Measurements from ENCODE around the gene FOXP3.

FOXP3 gene

DNA sequence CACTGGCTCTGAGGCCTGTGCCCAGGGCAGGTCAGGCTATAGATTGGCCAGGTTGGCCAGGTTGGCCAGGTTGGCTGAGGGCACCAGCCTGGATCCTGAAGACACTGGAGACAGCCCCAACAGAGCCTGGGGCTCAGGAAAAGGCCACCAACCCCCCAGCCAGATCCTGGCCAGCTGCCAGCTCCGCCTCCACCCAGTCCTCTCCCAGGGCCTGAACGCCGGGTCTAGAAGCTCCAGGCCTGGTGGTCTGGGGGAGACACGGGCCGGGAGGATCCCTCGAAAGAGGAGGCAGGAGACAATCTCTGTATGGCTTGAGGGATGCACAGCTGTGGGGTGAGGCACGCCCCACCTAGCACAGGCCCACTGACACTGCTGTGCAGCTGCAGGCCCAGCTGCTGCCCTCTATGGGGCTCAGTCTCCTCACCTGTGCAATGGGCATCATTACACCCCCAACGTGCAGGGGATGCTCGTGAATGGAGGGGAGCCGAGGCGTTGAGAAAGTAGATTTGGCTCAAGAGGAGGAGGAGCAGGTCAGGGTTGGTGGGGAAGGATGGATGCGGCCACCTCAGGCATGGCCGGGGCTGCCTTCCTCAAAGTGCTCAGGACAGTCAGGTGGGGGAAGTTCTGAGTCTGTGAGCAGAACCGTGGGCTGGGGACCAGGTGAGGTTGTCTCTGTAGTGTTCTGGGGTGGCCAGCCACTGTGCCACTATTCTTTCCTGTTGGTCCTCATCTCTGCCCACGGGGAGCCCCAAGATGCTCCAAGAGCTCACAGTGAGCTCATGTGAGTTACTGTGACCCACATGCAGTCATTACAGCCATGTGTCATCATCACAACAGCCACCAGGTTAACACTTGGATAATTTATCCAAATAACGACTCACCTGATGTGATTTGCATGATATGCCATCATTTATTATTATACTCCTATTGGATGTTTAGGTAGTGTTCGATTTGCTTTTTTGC is 28.2 kb upstream of the FOXP3 start:
- H3K36me3 ChIP-seq: no peaks in the 10 kb centered on the region
- no peak overlapping the region for H3K27ac ChIP-seq
- no peaks in the 10 kb centered on the region for H3K4me1 ChIP-seq
- H3K4me3 ChIP-seq: no peak overlapping the region
- no peak overlapping the region for H3K4me2 ChIP-seq
- H3K9ac ChIP-seq: no peak overlapping the region
- no peak for TF ChIP-seq Cebpa-rat (IDR thresholded peaks at IDR 0.05)
- peaks cover 79% of the 10 kb centered on the region for H3K27me3 ChIP-seq
- H3K9me3 ChIP-seq: no peaks in the 10 kb centered on the region
- no peaks in the 10 kb centered on the region for H4K20me1 ChIP-seq

DNA sequence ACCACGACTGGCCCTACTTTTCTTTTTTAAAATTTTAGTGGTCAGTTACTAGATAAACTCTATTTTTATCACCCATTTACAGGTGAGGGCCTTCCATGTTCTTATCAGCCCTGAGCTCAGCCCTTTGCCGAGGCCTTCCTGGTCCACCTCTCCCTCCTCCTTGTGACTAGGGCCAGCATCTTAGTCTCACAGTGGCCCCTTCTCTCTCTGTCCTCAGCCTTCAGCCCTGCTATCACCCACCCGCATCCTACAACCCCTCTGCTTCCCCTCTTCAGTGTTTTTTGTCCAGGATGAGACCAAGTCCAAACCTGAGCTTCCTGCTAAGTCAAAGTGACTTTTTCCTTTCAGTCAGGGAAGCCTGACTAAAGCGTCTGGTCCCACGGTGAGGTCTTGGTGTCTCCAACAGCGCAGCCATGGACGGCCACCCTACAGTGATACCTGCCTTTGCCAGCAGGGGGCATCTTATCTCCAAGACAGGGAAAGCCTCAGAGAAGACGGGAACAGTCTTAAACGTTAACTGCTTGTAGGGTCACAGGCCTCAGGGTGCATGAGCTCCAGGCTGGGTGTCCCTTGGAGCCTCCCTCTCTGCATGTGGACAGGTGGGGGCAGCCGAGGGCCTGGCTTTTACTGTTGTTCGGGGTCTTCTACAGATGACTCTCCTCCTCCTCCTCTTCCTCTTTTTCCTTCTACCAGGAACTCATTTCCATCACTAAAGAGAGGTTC is 27.3 kb upstream of the FOXP3 start:
- Histone ChIP-seq H3K4me1 (no peaks in the 10 kb centered on the region), H3K27me3 (peaks cover 85% of the 10 kb centered on the region), H3K36me3 (no peaks in the 10 kb centered on the region), H4K20me1 (no peaks in the 10 kb centered on the region; the same call in 1 of the 2 replicates), H3K9ac (no peak overlapping the region), H3K27ac (no peak overlapping the region), H3K4me2 (no peak overlapping the region), H3K9me3 (no peaks in the 10 kb centered on the region), H3K4me3 (no peak overlapping the region)
- TF ChIP-seq Cebpa-rat (IDR thresholded peaks at IDR 0.05): no peak

DNA sequence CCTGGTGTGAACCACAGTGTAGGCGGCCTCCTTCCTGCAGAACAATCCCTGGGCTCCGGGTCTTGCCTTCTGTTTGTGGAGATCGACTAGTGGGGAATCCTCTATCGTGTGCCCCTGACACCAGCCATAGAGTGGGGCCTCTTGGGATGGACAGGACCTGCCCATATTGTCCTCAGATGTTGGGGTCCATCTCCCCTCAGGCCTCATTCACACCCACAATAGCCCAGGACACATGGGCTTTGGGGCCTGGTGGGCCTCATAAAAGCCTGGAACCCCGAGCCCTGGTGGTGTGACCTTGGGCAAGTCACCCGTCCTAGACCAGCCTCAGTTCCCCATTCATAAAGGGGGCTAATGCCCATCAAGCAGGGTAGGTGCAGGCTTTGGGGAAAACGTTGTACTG is 25.7 kb upstream of the FOXP3 start:
- Histone ChIP-seq H3K27ac (no peak overlapping the region), H3K4me3 (no peak overlapping the region), H3K36me3 (peaks cover 11% of the 10 kb centered on the region; the same call in 1 of the 2 replicates), H3K9ac (no peak overlapping the region), H3K4me2 (no peak overlapping the region), H3K4me1 (no peaks in the 10 kb centered on the region), H3K27me3 (peaks cover 86% of the 10 kb centered on the region), H3K9me3 (no peaks in the 10 kb centered on the region), H4K20me1 (no peaks in the 10 kb centered on the region; the same call in 1 of the 2 replicates)
- TF ChIP-seq Cebpa-rat (IDR thresholded peaks at IDR 0.05): no peak

DNA sequence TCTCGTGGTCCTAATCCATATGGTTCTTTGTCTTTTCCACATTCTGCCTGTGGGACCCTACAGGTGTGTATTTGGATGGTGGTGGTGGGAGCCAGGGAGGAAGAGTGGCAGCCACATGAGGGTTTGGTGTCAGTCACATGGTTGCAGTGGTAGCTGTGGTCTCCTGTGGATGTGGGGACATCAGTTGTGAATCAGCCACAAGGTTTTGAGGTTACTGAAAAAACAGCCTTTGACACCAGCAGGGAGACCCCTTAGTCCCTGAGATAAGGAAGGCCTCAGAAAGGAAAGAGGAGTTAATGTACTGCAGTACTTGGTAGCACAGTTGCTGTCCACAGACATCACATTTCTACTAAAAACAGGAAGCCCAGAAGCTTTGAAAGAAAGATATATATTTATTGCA is 23.2 kb upstream of the FOXP3 start:
- no peak for TF ChIP-seq Cebpa-rat (IDR thresholded peaks at IDR 0.05)
- H4K20me1 ChIP-seq: peaks cover 2% of the 10 kb centered on the region; the same call in 1 of the 2 replicates
- no peak overlapping the region for H3K4me2 ChIP-seq
- H3K27ac ChIP-seq: no peak overlapping the region
- no peak overlapping the region for H3K9ac ChIP-seq
- H3K4me1 ChIP-seq: no peaks in the 10 kb centered on the region
- peaks cover 86% of the 10 kb centered on the region for H3K27me3 ChIP-seq
- no peaks in the 10 kb centered on the region for H3K9me3 ChIP-seq
- H3K4me3 ChIP-seq: no peak overlapping the region
- H3K36me3 ChIP-seq: peaks cover 11% of the 10 kb centered on the region; the same call in 1 of the 2 replicates

DNA sequence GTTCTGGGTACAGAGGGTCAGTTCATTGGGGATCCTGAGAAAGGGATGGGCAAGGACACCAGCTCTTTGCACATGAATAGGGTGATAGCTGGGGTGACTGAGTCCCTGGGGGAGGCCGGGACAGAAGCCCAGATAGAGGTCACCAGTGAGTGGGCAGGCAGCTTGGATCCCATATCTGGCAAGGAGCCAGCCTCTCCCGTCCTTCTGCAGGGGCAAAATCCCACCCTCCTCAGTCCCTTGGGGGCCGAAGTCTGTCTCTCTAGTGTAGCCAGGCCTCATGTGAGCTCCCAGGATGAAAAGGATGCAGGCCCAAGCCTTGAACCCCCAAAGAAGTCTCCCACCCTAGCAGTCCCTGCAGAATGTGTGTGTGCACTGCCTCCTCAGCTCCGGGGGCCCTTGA is 22.1 kb upstream of the FOXP3 start:
- H3K27ac ChIP-seq: no peak overlapping the region
- peaks cover 11% of the 10 kb centered on the region; the same call in 1 of the 2 replicates for H3K36me3 ChIP-seq
- no peak overlapping the region for H3K4me3 ChIP-seq
- no peaks in the 10 kb centered on the region for H3K9me3 ChIP-seq
- H3K4me1 ChIP-seq: no peaks in the 10 kb centered on the region
- no peak overlapping the region for H3K4me2 ChIP-seq
- H3K9ac ChIP-seq: no peak overlapping the region
- H3K27me3 ChIP-seq: peaks cover 91% of the 10 kb centered on the region
- peaks cover 5% of the 10 kb centered on the region; the same call in 1 of the 2 replicates for H4K20me1 ChIP-seq
- no peak for TF ChIP-seq Cebpa-rat (IDR thresholded peaks at IDR 0.05)

- TF ChIP-seq Cebpa-rat (IDR thresholded peaks at IDR 0.05): no peak
- Histone ChIP-seq H3K36me3 (peaks cover 11% of the 10 kb centered on the region; the same call in 1 of the 2 replicates), H3K4me1 (no peaks in the 10 kb centered on the region), H4K20me1 (peaks cover 5% of the 10 kb centered on the region; the same call in 1 of the 2 replicates), H3K27me3 (peaks cover 90% of the 10 kb centered on the region), H3K27ac (no peak overlapping the region), H3K9me3 (no peaks in the 10 kb centered on the region), H3K9ac (no peak overlapping the region), H3K4me3 (no peak overlapping the region), H3K4me2 (no peak overlapping the region)
Measured at GRCh38 chrX:49286136-49286535, 21.6 kb upstream of the FOXP3 start.

GRCh38 chrX:49284212-49284611 is 19.7 kb upstream of the FOXP3 start:
- Histone ChIP-seq H3K9ac (no peak overlapping the region), H4K20me1 (peaks cover 5% of the 10 kb centered on the region; the same call in 1 of the 2 replicates), H3K36me3 (peaks cover 11% of the 10 kb centered on the region; the same call in 1 of the 2 replicates), H3K27ac (no peak overlapping the region), H3K4me3 (no peak overlapping the region), H3K27me3 (peaks cover 87% of the 10 kb centered on the region), H3K9me3 (no peaks in the 10 kb centered on the region), H3K4me1 (no peaks in the 10 kb centered on the region), H3K4me2 (no peak overlapping the region)
- TF ChIP-seq Cebpa-rat (IDR thresholded peaks at IDR 0.05): no peak

- H3K36me3 ChIP-seq: peaks cover 11% of the 10 kb centered on the region; the same call in 1 of the 2 replicates
- no peaks in the 10 kb centered on the region for H3K9me3 ChIP-seq
- H3K4me3 ChIP-seq: no peak overlapping the region
- H3K4me1 ChIP-seq: no peaks in the 10 kb centered on the region
- H3K27me3 ChIP-seq: peaks cover 89% of the 10 kb centered on the region
- no peak overlapping the region for H3K9ac ChIP-seq
- no peak for TF ChIP-seq Cebpa-rat (IDR thresholded peaks at IDR 0.05)
- H3K27ac ChIP-seq: no peak overlapping the region
- peaks cover 18% of the 10 kb centered on the region; the same call in 1 of the 2 replicates for H4K20me1 ChIP-seq
- no peak overlapping the region for H3K4me2 ChIP-seq
Measured at GRCh38 chrX:49282647-49283011, 18.1 kb upstream of the FOXP3 start.

- no peak for TF ChIP-seq Cebpa-rat (IDR thresholded peaks at IDR 0.05)
- peaks cover 95% of the 10 kb centered on the region for H3K27me3 ChIP-seq
- H3K9me3 ChIP-seq: no peaks in the 10 kb centered on the region
- H3K4me2 ChIP-seq: no peak overlapping the region
- H4K20me1 ChIP-seq: peaks cover 50% of the 10 kb centered on the region
- H3K4me3 ChIP-seq: no peak overlapping the region
- H3K4me1 ChIP-seq: no peaks in the 10 kb centered on the region
- no peak overlapping the region for H3K9ac ChIP-seq
- no peaks in the 10 kb centered on the region for H3K36me3 ChIP-seq
- H3K27ac ChIP-seq: no peak overlapping the region
Measured at GRCh38 chrX:49278081-49278480, 13.6 kb upstream of the FOXP3 start.

- H3K4me3 ChIP-seq: no peak overlapping the region
- H3K4me2 ChIP-seq: no peak overlapping the region
- no peak overlapping the region for H3K9ac ChIP-seq
- no peak for TF ChIP-seq Cebpa-rat (IDR thresholded peaks at IDR 0.05)
- H3K4me1 ChIP-seq: peaks cover 2% of the 10 kb centered on the region
- H3K27me3 ChIP-seq: peaks cover 93% of the 10 kb centered on the region
- H3K36me3 ChIP-seq: no peaks in the 10 kb centered on the region
- H3K9me3 ChIP-seq: no peaks in the 10 kb centered on the region
- no peak overlapping the region for H3K27ac ChIP-seq
- peaks cover 51% of the 10 kb centered on the region for H4K20me1 ChIP-seq
Measured at GRCh38 chrX:49277535-49277830, 13.0 kb upstream of the FOXP3 start.
